Astrocyte (in vitro differentiated cells and primary cell): Measurements from ENCODE around the gene PHTF1.

Experiments used
- CTCF ChIP-seq: IDR thresholded peaks from 2 replicates; pipeline ENCODE4 v1.5.1; 2011; ENCODE audit warnings: low read depth, mild to moderate bottlenecking, inconsistent platforms, low read length, moderate library complexity; ENCODE audit not compliant: insufficient read depth
- EZH2 ChIP-seq: IDR thresholded peaks from 2 replicates; pipeline ENCODE4 v1.6.1; 2012; ENCODE audit warnings: mild to moderate bottlenecking, low read length, inconsistent platforms; ENCODE audit not compliant: insufficient read depth

- no peak for TF ChIP-seq CTCF
- TF ChIP-seq EZH2, result no peak
Observed at GRCh38 chr1:113734357-113735055, 24.8 kb downstream of the PHTF1 start.
